Activated CD4-positive, alpha-beta T cell treated with anti-CD3 and anti-CD28 coated beads for 36 hours (primary cell): ENCODE data around the gene IQCN. TPM values are rescaled to one million over a fixed set of nuclear protein-coding genes. Genes with fewer than 3 reads are reported as not detected.
A peak's percentile ranks its signal among the peaks of the same experiment; 100 is the strongest.
"Not testable (repeated sequence)": the region's sequence is repeated elsewhere in the genome, so short reads cannot be mapped to it uniquely, and the experiment has no call there.

ENCODE experiments used
- ATAC-seq: fragments of 200-7000 bp; cut with Tn5 transposase; one replicate; pipeline ENCODE4 v1.10.0; 2021; ENCODE audit warnings: mild to moderate bottlenecking, moderate library complexity
- CTCF ChIA-PET: fragments of 350-600 bp; sonication (Branson Sonifier 250); formaldehyde crosslinking; loops from one replicate; lab custom pipeline; 2021; ENCODE audit warnings: antibody characterized with exemption; lab: Charles Lee
- POLR2A ChIA-PET: fragments of 350-600 bp; sonication (Branson Sonifier 250); formaldehyde crosslinking; loops from one replicate; lab custom pipeline; 2021; ENCODE audit warnings: antibody characterized with exemption, inconsistent platforms; lab: Charles Lee
- DNase-seq: peaks from one replicate; pipeline ENCODE4 v3.0.0-alpha.2; 2020
- H3K27ac Mint-ChIP-seq: one replicate; pipeline ENCODE4 v1.8.0; 2021; ENCODE audit warnings: mixed read lengths
- H3K27me3 Mint-ChIP-seq: one replicate; pipeline ENCODE4 v1.8.0; 2021; ENCODE audit warnings: mixed read lengths
- H3K36me3 Mint-ChIP-seq: one replicate; pipeline ENCODE4 v1.8.0; 2021; ENCODE audit warnings: low read depth, mixed read lengths
- H3K4me1 Mint-ChIP-seq: one replicate; pipeline ENCODE4 v1.8.0; 2021; ENCODE audit warnings: mixed read lengths
- H3K4me3 Mint-ChIP-seq: one replicate; pipeline ENCODE4 v1.8.0; 2021; ENCODE audit warnings: mild to moderate bottlenecking, moderate library complexity, mixed read lengths
- H3K9me3 Mint-ChIP-seq: one replicate; pipeline ENCODE4 v1.8.0; 2021; ENCODE audit warnings: low read depth, mixed read lengths
- intact Hi-C, 2 experiments: fragments of 100-400 bp; cut with DNase I in 1 of 2; cut with micrococcal nuclease in 1 of 2; formaldehyde crosslinking; loops; one replicate each; pipeline versions ENCODE4 v1.14.2 to v1.15.1; 2022 to 2024; cut with DNase I, micrococcal nuclease
- microRNA-seq: library from miRNA; unstranded; fragments of <30 nt; microRNA quantifications from one replicate; pipeline ENCODE4 v1.2.0, GENCODE V29; 2021; ENCODE audit warnings: borderline replicate concordance
- total RNA-seq, 2 experiments: library from RNA; stranded (reverse); gene quantifications; one replicate each; pipeline ENCODE4 v1.2.3, GENCODE V29; 2021

The IQCN gene
- total RNA-seq, 2 experiments from 2014 or later = 0.40 to 0.43 TPM

GRCh38 chr19:18211683-18212082 lies 62.6 kb downstream of the IQCN start:
- Mint-ChIP-seq H3K36me3 (no peaks in the 10 kb centered on the region), H3K27ac (no peak overlapping the region), H3K4me3 (no peak overlapping the region), H3K4me1 (peaks cover 3% of the 10 kb centered on the region), H3K27me3 (no peaks in the 10 kb centered on the region), H3K9me3 (no peaks in the 10 kb centered on the region)
- ChIA-PET POLR2A (no interaction called here), CTCF (interaction anchor here (1.7 kb wide), 1 partner anchor 42 kb away, joined by 9 read pairs; no protein-coding TSS in a partner anchor)
- no peak for DNase-seq
- intact Hi-C loops = no loop called here
- no peak for ATAC-seq

- H3K4me1 Mint-ChIP-seq, H3K36me3 Mint-ChIP-seq, intact Hi-C loops, H3K27me3 Mint-ChIP-seq, ATAC-seq, POLR2A ChIA-PET, DNase-seq, H3K4me3 Mint-ChIP-seq, H3K27ac Mint-ChIP-seq, H3K9me3 Mint-ChIP-seq: not testable (repeated sequence)
- CTCF ChIA-PET = interaction anchor here (0.6 to 2.8 kb wide), 9 partner anchors 9 to 200 kb away, joined by 3 to 13 read pairs (median 3); partner anchors contain the start of gene MPV17L2
Observed at GRCh38 chr19:18209912-18210311, 64.3 kb downstream of the IQCN start.

GRCh38 chr19:18208098-18208951 lies 65.9 kb downstream of the IQCN start:
- no peak for ATAC-seq
- ChIA-PET CTCF (interaction anchor here (0.6 to 2.8 kb wide), 11 partner anchors 9 to 180 kb away, joined by 3 to 13 read pairs (median 4); no protein-coding TSS in a partner anchor), POLR2A (no interaction called here)

More at GRCh38 chr19:18208098-18208951, 65.9 kb downstream of the IQCN start:
- intact Hi-C loops = loop anchor here (1.0 kb wide), 4 partner anchors 16 to 202 kb away; no protein-coding TSS in a partner anchor
- no peaks in the 10 kb centered on the region for H3K9me3 Mint-ChIP-seq
- H3K36me3 Mint-ChIP-seq = no peaks in the 10 kb centered on the region
- no peaks in the 10 kb centered on the region for H3K27me3 Mint-ChIP-seq
- peak; percentile 78 for DNase-seq
- H3K27ac Mint-ChIP-seq = no peak overlapping the region
- no peak overlapping the region for H3K4me3 Mint-ChIP-seq
- peaks cover 10% of the 10 kb centered on the region for H3K4me1 Mint-ChIP-seq

Small RNA genes within 50 kb of the gene (microRNA-seq; reads per million reads assigned to microRNA genes)
- gene MIR3188 = 6.7 reads per million, percentile 22 among the genes with 10 or more reads in this experiment

Other genes with a start within 250 kb of the IQCN start
- 10 to 100 TPM; 17.2 to 20.0 TPM for gene IL12RB1, start 187.5 kb downstream of the IQCN start, total RNA-seq
- 10 to 100 TPM; 17.4 to 20.1 TPM for gene MAST3, start 176.7 kb downstream of the IQCN start, total RNA-seq
- 10 to 100 TPM; 18.9 to 20.2 TPM for gene PIK3R2, start 121.3 kb downstream of the IQCN start, total RNA-seq
- gene IFI30, start 100.6 kb downstream of the IQCN start, total RNA-seq = 10 to 100 TPM; 20.4 to 29.5 TPM
- 1 to 10 TPM; 5.7 to 6.2 TPM for gene MPV17L2, start 81.2 kb downstream of the IQCN start, total RNA-seq
- gene RAB3A, start 70.4 kb downstream of the IQCN start, total RNA-seq = 1 to 10 TPM; 5.6 to 8.9 TPM
- gene PDE4C, start 48.0 kb downstream of the IQCN start, total RNA-seq = not detected
- gene JUND, start 7.2 kb upstream of the IQCN start, total RNA-seq = 100 to 1,000 TPM; 254 to 311 TPM
- gene LSM4, start 48.6 kb upstream of the IQCN start, total RNA-seq = 100 to 1,000 TPM; 269 to 370 TPM
- 10 to 100 TPM; 20.0 to 20.9 TPM for gene PGPEP1, start 66.1 kb upstream of the IQCN start, total RNA-seq
- gene GDF15, start 111.7 kb upstream of the IQCN start, total RNA-seq = not detected
- not detected for gene LRRC25, start 123.2 kb upstream of the IQCN start, total RNA-seq
- gene SSBP4, start 144.9 kb upstream of the IQCN start, total RNA-seq = 10 to 100 TPM; 71.7 to 79.3 TPM
- gene ISYNA1, start 163.7 kb upstream of the IQCN start, total RNA-seq = 10 to 100 TPM; 18.8 to 23.3 TPM
- gene ELL, start 247.6 kb upstream of the IQCN start, total RNA-seq = 10 to 100 TPM; 20.2 to 21.4 TPM